DND-41 (cell line): ENCODE data around the gene RUNX1.

Experiments used
- ATAC-seq: fragments of 200-7000 bp; cut with Tn5 transposase; 3 replicates; pipeline ENCODE4 v1.9.1; 2021; ENCODE audit warnings: low read depth; ENCODE audit not compliant: insufficient read depth
- DNase-seq: peaks from one replicate; pipeline ENCODE4 v3.0.0-alpha.2; 2020
- H2AFZ ChIP-seq: 2 replicates; pipeline ENCODE4 v1.6.0; 2012; ENCODE audit warnings: low read depth, low read length
- H3K27ac ChIP-seq: 2 replicates; pipeline ENCODE4 v1.5.1; 2012; ENCODE audit warnings: low read length, inconsistent platforms
- H3K27me3 ChIP-seq: fragments of 200-600 bp; sonication (generic); 2 replicates; pipeline ENCODE4 v1.6.0; 2012; ENCODE audit warnings: low read length, mild to moderate bottlenecking, inconsistent platforms; ENCODE audit not compliant: insufficient read depth, poor library complexity
- H3K36me3 ChIP-seq: 2 replicates; pipeline ENCODE4 v1.5.1; 2012; ENCODE audit warnings: low read length, inconsistent platforms; ENCODE audit not compliant: insufficient read depth
- H3K4me1 ChIP-seq: 2 replicates; pipeline ENCODE4 v1.5.1; 2012; ENCODE audit warnings: mild to moderate bottlenecking, low read length; ENCODE audit not compliant: insufficient read depth
- H3K4me2 ChIP-seq: 2 replicates; pipeline ENCODE4 v1.6.0; 2012; ENCODE audit warnings: mild to moderate bottlenecking, moderate library complexity, low read length, inconsistent platforms; ENCODE audit not compliant: insufficient read depth
- H3K4me3 ChIP-seq, 2 experiments: fragments of 200-600 bp in 1 of 2; shearing (Covaris generic) in 1 of 2; 2 replicates each; pipeline ENCODE4 v1.5.1; 2012 to 2016; ENCODE audit warnings: inconsistent platforms in 2 of 2, low read length in 2 of 2, mild to moderate bottlenecking in 2 of 2, low read depth in 1 of 2, moderate library complexity in 1 of 2
- H3K79me2 ChIP-seq: 2 replicates; pipeline ENCODE4 v1.6.0; 2012; ENCODE audit warnings: low read length, inconsistent platforms; ENCODE audit not compliant: insufficient read depth
- H3K9ac ChIP-seq: 2 replicates; pipeline ENCODE4 v1.6.0; 2012; ENCODE audit warnings: low read depth, mild to moderate bottlenecking, inconsistent platforms, low read length, moderate library complexity
- H3K9me3 ChIP-seq: 2 replicates; pipeline ENCODE4 v1.5.1; 2012; ENCODE audit warnings: low read length, moderate library complexity, mild to moderate bottlenecking, inconsistent platforms; ENCODE audit not compliant: insufficient read depth, severe bottlenecking
- H4K20me1 ChIP-seq: 2 replicates; pipeline ENCODE4 v1.6.0; 2012; ENCODE audit warnings: low read length; ENCODE audit not compliant: insufficient read depth
- EZH2 ChIP-seq: IDR thresholded peaks from 3 replicates; pipeline ENCODE4 v1.6.1; 2012; ENCODE audit warnings: borderline replicate concordance, low read depth, mild to moderate bottlenecking, moderate library complexity, low read length, inconsistent platforms; ENCODE audit not compliant: severe bottlenecking
- TF ChIP-seq, protein P1 (sequence below): IDR thresholded peaks from 2 replicates; pipeline ENCODE4 v1.5.1; 2012; ENCODE audit warnings: borderline replicate concordance, low read length, moderate library complexity, mild to moderate bottlenecking; ENCODE audit not compliant: poor library complexity, severe bottlenecking; ENCODE audit errors: extremely low read depth

The RUNX1 gene

DNA sequence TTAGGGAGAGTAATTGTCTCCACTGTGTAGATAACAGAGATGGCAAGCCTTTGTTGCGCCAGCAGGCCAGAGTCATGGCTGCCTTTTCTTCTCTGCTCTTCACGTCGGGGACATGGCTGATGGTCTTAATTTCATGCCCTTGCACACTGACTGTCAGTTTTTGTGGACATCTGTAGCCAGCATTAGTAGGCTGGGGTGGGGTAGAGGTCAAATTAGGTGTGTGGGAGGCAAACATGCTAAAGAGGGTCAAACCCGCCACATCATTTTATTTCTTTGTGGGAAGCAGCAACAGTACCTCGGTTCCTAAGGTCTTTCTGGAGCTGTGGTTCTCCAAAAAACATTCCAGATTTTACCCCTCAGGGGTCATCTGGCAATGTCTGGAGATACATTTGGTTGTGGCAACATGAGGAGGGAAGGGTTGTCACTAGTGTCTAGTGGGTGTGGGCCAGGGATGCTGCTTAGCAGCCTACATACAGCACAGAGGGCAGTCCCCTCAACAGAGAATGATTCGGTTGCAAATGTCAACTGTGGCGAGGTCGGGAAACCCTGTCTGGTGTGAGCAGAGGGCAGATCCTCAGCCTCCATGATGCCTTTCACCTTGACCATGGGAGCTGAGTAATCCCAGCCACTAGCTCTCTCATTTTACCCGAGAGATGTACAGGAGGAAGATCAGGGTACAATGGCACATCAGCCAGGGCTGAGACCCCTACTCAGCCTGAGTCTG lies 14.7 kb downstream of the RUNX1 start:
- H3K4me2 ChIP-seq: no peak overlapping the region
- no peak overlapping the region for H3K9ac ChIP-seq
- H3K4me1 ChIP-seq: peaks cover 94% of the 10 kb centered on the region
- ATAC-seq (no peak; the same call in 2 of the 3 replicates), DNase-seq (no peak)
- H2AFZ ChIP-seq: no peak overlapping the region
- peaks cover 62% of the 10 kb centered on the region for H4K20me1 ChIP-seq
- peak overlapping the region; percentile 45 for H3K27ac ChIP-seq
- H3K9me3 ChIP-seq: no peaks in the 10 kb centered on the region
- peaks cover 84% of the 10 kb centered on the region for H3K36me3 ChIP-seq
- TF ChIP-seq EZH2: no peak
- TF ChIP-seq, protein P1, sequence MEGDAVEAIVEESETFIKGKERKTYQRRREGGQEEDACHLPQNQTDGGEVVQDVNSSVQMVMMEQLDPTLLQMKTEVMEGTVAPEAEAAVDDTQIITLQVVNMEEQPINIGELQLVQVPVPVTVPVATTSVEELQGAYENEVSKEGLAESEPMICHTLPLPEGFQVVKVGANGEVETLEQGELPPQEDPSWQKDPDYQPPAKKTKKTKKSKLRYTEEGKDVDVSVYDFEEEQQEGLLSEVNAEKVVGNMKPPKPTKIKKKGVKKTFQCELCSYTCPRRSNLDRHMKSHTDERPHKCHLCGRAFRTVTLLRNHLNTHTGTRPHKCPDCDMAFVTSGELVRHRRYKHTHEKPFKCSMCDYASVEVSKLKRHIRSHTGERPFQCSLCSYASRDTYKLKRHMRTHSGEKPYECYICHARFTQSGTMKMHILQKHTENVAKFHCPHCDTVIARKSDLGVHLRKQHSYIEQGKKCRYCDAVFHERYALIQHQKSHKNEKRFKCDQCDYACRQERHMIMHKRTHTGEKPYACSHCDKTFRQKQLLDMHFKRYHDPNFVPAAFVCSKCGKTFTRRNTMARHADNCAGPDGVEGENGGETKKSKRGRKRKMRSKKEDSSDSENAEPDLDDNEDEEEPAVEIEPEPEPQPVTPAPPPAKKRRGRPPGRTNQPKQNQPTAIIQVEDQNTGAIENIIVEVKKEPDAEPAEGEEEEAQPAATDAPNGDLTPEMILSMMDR: no peak
- H3K79me2 ChIP-seq: peaks cover 100% of the 10 kb centered on the region
- no peak overlapping the region for H3K4me3 ChIP-seq
- no peaks in the 10 kb centered on the region for H3K27me3 ChIP-seq

DNA sequence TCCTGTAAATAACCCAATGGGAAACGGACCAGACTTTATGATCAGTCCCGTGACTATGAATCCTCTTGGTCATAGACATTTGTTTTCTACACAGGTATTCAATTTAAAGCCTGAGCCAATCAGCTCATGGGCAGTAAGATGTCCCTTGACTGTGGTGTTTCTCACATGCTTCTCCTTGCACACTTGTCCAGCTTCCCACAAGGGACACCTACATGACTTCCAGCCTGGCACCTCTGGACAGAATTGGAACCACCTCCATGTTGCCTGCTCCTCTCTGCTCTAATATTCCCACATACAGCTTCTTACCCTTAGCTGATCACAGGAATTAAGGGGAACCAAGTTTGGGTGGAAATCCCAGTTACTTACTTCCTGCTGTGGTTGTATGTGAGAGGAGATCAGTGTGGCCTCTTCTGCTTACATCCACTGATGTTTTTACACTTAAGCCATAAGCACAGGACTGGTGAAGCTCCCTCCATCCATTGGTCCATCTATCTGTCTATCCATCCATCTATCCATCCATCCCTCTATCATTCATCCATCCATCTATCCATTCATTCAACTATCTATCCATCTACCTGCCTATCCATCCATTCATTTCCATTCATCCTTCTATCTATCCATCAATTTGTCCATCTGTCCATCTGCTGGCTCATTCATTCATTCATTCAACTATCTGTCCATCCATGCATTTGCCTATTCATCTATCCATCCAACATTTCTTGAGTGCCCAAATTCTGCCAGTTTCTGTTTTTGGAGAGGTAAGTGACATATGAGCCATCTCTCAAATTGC lies 16.4 kb downstream of the RUNX1 start:
- no peaks in the 10 kb centered on the region for H3K9me3 ChIP-seq
- H3K36me3 ChIP-seq: peaks cover 70% of the 10 kb centered on the region
- H3K4me2 ChIP-seq: no peak overlapping the region
- no peak overlapping the region for H3K9ac ChIP-seq
- H3K4me3 ChIP-seq: no peak overlapping the region
- peaks cover 48% of the 10 kb centered on the region for H4K20me1 ChIP-seq
- H3K4me1 ChIP-seq: peaks cover 95% of the 10 kb centered on the region
- H3K79me2 ChIP-seq: peaks cover 100% of the 10 kb centered on the region
- no peaks in the 10 kb centered on the region for H3K27me3 ChIP-seq
- no peak overlapping the region for H2AFZ ChIP-seq
- TF ChIP-seq, protein P1: no peak
- TF ChIP-seq EZH2: no peak
- H3K27ac ChIP-seq: peak overlapping the region; percentile 44
- ATAC-seq (no peak), DNase-seq (no peak)

DNA sequence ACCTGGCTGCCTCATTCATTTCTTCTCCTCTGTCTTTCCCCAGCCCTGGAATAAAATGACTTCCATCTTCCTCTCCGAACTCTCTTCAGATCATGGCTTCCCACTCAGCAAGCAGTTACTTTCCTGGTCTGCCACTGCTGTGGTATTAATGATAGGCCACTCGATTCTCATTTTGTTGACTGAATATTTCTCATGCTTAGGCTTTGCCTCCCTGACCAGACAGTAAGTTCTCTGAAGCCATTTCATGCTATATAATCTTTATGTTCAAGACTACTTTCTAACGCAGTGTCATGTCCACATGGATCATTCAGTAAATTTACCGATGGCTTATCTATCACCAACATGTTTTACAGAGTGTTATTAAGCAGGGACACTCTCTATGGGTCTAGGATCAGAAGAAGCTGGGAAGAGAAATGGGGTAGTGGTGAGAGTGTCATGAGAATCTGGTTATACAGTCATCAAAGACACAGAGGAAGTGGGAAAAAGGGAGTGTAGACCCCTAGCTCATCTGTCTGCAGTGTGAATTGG lies 20.6 kb downstream of the RUNX1 start:
- Histone ChIP-seq H3K4me2 (peak overlapping the region; percentile 76), H3K4me3 (peak overlapping the region in 1 of 2 experiments; percentile 54; a peak in 2 of 4 replicates), H3K9ac (peak overlapping the region; percentile 69), H4K20me1 (peaks cover 17% of the 10 kb centered on the region), H3K4me1 (peaks cover 95% of the 10 kb centered on the region), H3K9me3 (no peaks in the 10 kb centered on the region), H3K79me2 (peaks cover 92% of the 10 kb centered on the region), H2AFZ (no peak overlapping the region), H3K27me3 (no peaks in the 10 kb centered on the region), H3K36me3 (peaks cover 57% of the 10 kb centered on the region), H3K27ac (peak overlapping the region; percentile 93)
- ATAC-seq: no peak
- no peak for TF ChIP-seq EZH2
- TF ChIP-seq, protein P1: no peak
- no peak for DNase-seq
